ENCODE data around the gene TNFRSF14.
A peak's percentile ranks its signal among the peaks of the same experiment; 100 is the strongest.

DNA sequence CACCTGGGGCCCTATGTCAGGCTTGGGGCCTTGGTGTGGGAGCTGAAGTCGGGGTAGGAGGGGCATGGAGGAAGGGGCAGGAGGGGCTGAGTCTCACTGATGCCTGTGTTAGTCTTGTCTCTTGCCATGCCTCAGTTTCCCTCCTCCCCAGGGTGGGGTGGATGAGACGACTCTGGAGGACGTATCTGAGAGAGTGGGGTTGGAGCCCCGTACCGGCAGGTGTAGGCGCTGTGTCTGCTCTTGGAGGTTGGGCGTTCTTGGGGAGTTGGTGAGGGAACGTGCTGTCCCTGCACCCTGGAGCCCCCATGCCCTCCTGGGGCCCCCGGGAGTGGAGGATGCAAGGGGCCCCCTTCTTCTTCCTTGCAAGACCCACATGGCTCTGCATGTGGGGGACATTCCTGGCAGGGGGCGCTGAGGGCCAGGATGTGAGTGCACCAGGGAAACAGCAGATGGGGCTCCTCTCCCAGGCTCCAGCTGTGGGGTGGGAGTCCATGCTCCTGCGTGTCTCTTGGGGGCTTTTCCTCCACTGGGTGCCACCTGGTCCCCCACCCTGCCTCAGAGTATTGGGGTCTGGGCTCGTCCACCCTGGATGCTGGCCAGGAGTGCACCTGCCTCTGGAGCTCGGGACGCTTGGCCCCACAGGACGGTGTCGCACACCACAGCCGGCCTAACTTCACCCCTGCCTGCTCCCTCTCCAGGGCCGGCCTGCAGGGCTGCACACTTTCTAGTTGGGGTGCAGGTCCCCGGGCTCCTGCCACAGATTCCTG, 1.4 kb upstream of the TNFRSF14 start:
- TF ChIP-seq EP300 (IDR thresholded peaks at IDR 0.05; ENCODE audit: borderline replicate concordance) (no peak), EGR1 (IDR thresholded peaks at IDR 0.05) (no peak), ZBTB7A (IDR thresholded peaks at IDR 0.05; ENCODE audit: low read depth) (no peak), REST (IDR thresholded peaks at IDR 0.05; ENCODE audit: low read depth) (no peak), RAD21 (IDR thresholded peaks at IDR 0.05; ENCODE audit: low read depth) (peak; percentile 59), TEAD4 (IDR thresholded peaks at IDR 0.05) (no peak), FOXM1 (IDR thresholded peaks at IDR 0.05; ENCODE audit: borderline replicate concordance, low read depth) (no peak), TAF1 (IDR thresholded peaks at IDR 0.05; ENCODE audit: low read depth) (no peak), TCF12 (IDR thresholded peaks at IDR 0.05; ENCODE audit: low read depth) (no peak)
- TF ChIP-seq, protein P1, sequence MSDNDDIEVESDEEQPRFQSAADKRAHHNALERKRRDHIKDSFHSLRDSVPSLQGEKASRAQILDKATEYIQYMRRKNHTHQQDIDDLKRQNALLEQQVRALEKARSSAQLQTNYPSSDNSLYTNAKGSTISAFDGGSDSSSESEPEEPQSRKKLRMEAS (IDR thresholded peaks at IDR 0.05): no peak
- TF ChIP-seq, protein P2, sequence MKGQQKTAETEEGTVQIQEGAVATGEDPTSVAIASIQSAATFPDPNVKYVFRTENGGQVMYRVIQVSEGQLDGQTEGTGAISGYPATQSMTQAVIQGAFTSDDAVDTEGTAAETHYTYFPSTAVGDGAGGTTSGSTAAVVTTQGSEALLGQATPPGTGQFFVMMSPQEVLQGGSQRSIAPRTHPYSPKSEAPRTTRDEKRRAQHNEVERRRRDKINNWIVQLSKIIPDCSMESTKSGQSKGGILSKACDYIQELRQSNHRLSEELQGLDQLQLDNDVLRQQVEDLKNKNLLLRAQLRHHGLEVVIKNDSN (IDR thresholded peaks at IDR 0.05): no peak
